Transverse colon (tissue), 4 donors: ENCODE results near the gene DHRS4.
"Not testable (repeated sequence)": the region's sequence is repeated elsewhere in the genome, so short reads cannot be mapped to it uniquely, and the experiment has no call there.

Experiments used
- POLR2AphosphoS5 ChIP-seq, 3 donors: sonication (generic); formaldehyde crosslinking; IDR thresholded peaks; one replicate each; pipeline ENCODE4 v1.6.1; 2016; ENCODE audit warnings: antibody characterized with exemption in 3 of 3
- TF ChIP-seq, protein P1 (sequence below), 5 experiments: fragments of 200-600 bp in 3 of 5; fragments of 450-650 bp in 2 of 5; sonication (generic) in 3 of 5; IDR thresholded peaks; 1 replicate in 2 of 5; 2 replicates in 3 of 5; pipeline ENCODE4 v1.5.1; 2016 to 2017; ENCODE audit warnings: antibody characterized with exemption in 5 of 5, inconsistent platforms in 3 of 5, mild to moderate bottlenecking in 2 of 5, moderate library complexity in 1 of 5

DNA sequence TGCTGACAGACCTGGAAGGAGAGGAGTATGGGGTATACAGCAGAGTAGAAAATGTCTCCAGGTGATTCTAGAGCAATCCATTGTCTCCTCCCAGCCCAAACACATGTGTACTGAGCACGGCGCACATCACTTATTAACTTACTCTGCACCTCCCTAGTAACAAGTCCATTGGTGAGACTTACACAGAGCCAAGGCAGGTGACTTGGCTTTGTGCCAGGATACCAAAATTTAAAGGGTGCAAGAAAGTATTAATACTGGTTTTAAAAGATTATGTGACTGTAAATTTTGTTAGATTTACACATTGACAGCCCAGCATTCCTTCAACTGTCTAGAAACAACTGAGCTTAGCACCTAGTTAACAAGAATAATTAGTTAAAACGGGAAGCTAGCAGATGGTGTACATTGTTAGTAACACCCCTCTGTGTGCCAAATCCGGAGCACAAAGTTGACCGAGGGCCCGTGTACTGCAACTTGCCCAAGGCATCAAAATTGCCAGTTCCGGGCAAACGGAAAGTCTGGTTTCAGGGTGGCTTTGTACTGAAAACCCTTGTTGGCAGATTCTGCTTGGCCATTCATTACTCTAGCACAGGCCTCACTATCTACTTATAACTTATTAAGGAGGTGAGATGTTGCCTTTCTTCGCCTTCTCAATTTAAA is 4.5 kb downstream of the DHRS4 start:
- TF ChIP-seq POLR2AphosphoS5 (IDR thresholded peaks at IDR 0.05): not testable (repeated sequence)
- TF ChIP-seq, protein P1, sequence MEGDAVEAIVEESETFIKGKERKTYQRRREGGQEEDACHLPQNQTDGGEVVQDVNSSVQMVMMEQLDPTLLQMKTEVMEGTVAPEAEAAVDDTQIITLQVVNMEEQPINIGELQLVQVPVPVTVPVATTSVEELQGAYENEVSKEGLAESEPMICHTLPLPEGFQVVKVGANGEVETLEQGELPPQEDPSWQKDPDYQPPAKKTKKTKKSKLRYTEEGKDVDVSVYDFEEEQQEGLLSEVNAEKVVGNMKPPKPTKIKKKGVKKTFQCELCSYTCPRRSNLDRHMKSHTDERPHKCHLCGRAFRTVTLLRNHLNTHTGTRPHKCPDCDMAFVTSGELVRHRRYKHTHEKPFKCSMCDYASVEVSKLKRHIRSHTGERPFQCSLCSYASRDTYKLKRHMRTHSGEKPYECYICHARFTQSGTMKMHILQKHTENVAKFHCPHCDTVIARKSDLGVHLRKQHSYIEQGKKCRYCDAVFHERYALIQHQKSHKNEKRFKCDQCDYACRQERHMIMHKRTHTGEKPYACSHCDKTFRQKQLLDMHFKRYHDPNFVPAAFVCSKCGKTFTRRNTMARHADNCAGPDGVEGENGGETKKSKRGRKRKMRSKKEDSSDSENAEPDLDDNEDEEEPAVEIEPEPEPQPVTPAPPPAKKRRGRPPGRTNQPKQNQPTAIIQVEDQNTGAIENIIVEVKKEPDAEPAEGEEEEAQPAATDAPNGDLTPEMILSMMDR (IDR thresholded peaks at IDR 0.05): not testable (repeated sequence)
